WTC11 (cell line): ENCODE measurements around the gene SLC41A3. TPM values are rescaled to one million over a fixed set of nuclear protein-coding genes. Genes with fewer than 3 reads are reported as not detected.

Experiments used
- ATAC-seq: fragments of 200-7000 bp; cut with Tn5 transposase; 2 replicates; pipeline ENCODE4 v1.10.0; 2021; ENCODE audit warnings: mild to moderate bottlenecking, moderate library complexity
- CTCF ChIA-PET: fragments of 300-600 bp; sonication (Branson Sonifier 250); formaldehyde crosslinking; loops from one replicate; lab custom pipeline; 2021; ENCODE audit warnings: antibody characterized with exemption; lab: Charles Lee
- POLR2A ChIA-PET: fragments of 350-600 bp; sonication (Branson Sonifier 250); formaldehyde crosslinking; loops from one replicate; lab custom pipeline; 2021; ENCODE audit warnings: antibody characterized with exemption; lab: Charles Lee
- DNase-seq: peaks from one replicate; pipeline ENCODE4 v3.0.0; 2021; ENCODE audit warnings: low spot score
- H3K27ac Mint-ChIP-seq: 2 replicates; pipeline ENCODE4 v1.8.0; 2021; ENCODE audit warnings: mixed read lengths
- H3K27me3 Mint-ChIP-seq: 2 replicates; pipeline ENCODE4 v1.8.0; 2021; ENCODE audit warnings: low read depth, mild to moderate bottlenecking, moderate library complexity, mixed read lengths
- H3K36me3 Mint-ChIP-seq: 2 replicates; pipeline ENCODE4 v1.8.0; 2021; ENCODE audit warnings: mixed read lengths
- H3K4me1 Mint-ChIP-seq: 2 replicates; pipeline ENCODE4 v1.8.0; 2022; ENCODE audit warnings: mixed read lengths
- H3K4me3 Mint-ChIP-seq: 2 replicates; pipeline ENCODE4 v1.8.0; 2021; ENCODE audit warnings: mild to moderate bottlenecking, moderate library complexity, mixed read lengths
- H3K9me3 Mint-ChIP-seq: 2 replicates; pipeline ENCODE4 v1.8.0; 2021; ENCODE audit warnings: mixed read lengths
- EMX1 ChIP-seq: fragments of 250-450 bp; sonication (Bioruptor Pico); IDR thresholded peaks from 2 replicates; pipeline ENCODE4 v1.8.0; 2021; ENCODE audit warnings: mild to moderate bottlenecking
- ETV6 ChIP-seq: sonication (generic); formaldehyde crosslinking; IDR thresholded peaks from 2 replicates; pipeline ENCODE4 v1.8.1; 2022; ENCODE audit warnings: mild to moderate bottlenecking, missing genetic modification reagents
- FOXJ3 ChIP-seq: sonication (generic); formaldehyde crosslinking; IDR thresholded peaks from 2 replicates; pipeline ENCODE4 v1.9.0; 2021; ENCODE audit warnings: missing genetic modification reagents, mild to moderate bottlenecking, borderline replicate concordance
- FOXK1 ChIP-seq: sonication (generic); formaldehyde crosslinking; IDR thresholded peaks from 2 replicates; pipeline ENCODE4 v1.8.0; 2022; ENCODE audit warnings: mild to moderate bottlenecking, moderate library complexity, missing genetic modification reagents
- HMGA2 ChIP-seq: fragments of 250-450 bp; sonication (Bioruptor Pico); IDR thresholded peaks from 2 replicates; pipeline ENCODE4 v1.4.0; 2021; ENCODE audit warnings: mild to moderate bottlenecking, moderate library complexity
- JUN ChIP-seq: sonication (generic); formaldehyde crosslinking; IDR thresholded peaks from 2 replicates; pipeline ENCODE4 v1.8.0; 2023; ENCODE audit warnings: mild to moderate bottlenecking, missing genetic modification reagents
- KAT7 ChIP-seq: sonication (generic); formaldehyde crosslinking; IDR thresholded peaks from 2 replicates; pipeline ENCODE4 v1.8.1; 2023; ENCODE audit warnings: missing genetic modification reagents, mild to moderate bottlenecking, borderline replicate concordance
- MXD4 ChIP-seq: fragments of 250-450 bp; sonication (Bioruptor Pico); IDR thresholded peaks from 2 replicates; pipeline ENCODE4 v1.8.0; 2021; ENCODE audit warnings: mild to moderate bottlenecking, moderate library complexity, borderline replicate concordance
- MYBL2 ChIP-seq: sonication (generic); formaldehyde crosslinking; IDR thresholded peaks from 2 replicates; pipeline ENCODE4 v1.8.1; 2023; ENCODE audit warnings: mild to moderate bottlenecking, moderate library complexity, missing genetic modification reagents
- NFATC4 ChIP-seq: fragments of 250-450 bp; sonication (Bioruptor Pico); IDR thresholded peaks from 2 replicates; pipeline ENCODE4 v1.9.0; 2021; ENCODE audit warnings: mild to moderate bottlenecking
- NFE2L1 ChIP-seq: sonication (generic); formaldehyde crosslinking; IDR thresholded peaks from 2 replicates; pipeline ENCODE4 v1.8.1; 2023; ENCODE audit warnings: missing genetic modification reagents
- NFYB ChIP-seq: sonication (generic); formaldehyde crosslinking; conservative IDR thresholded peaks from 2 replicates; pipeline ENCODE4 v1.8.0; 2022; ENCODE audit warnings: low read depth, missing genetic modification reagents
- SMAD4 ChIP-seq: sonication (generic); formaldehyde crosslinking; IDR thresholded peaks from 2 replicates; pipeline ENCODE4 v1.8.0; 2022; ENCODE audit warnings: mild to moderate bottlenecking, missing genetic modification reagents
- SOX15 ChIP-seq: fragments of 250-450 bp; sonication (Bioruptor Pico); IDR thresholded peaks from 2 replicates; pipeline ENCODE4 v1.9.0; 2021; ENCODE audit warnings: mild to moderate bottlenecking
- TP53 ChIP-seq: sonication (generic); formaldehyde crosslinking; IDR thresholded peaks from 2 replicates; pipeline ENCODE4 v1.8.1; 2023; ENCODE audit warnings: mild to moderate bottlenecking, missing genetic modification reagents
- ZBTB21 ChIP-seq: sonication (generic); formaldehyde crosslinking; IDR thresholded peaks from 2 replicates; pipeline ENCODE4 v1.8.1; 2023; ENCODE audit warnings: mild to moderate bottlenecking, missing genetic modification reagents, borderline replicate concordance
- ZNF138 ChIP-seq: sonication (generic); formaldehyde crosslinking; conservative IDR thresholded peaks from 2 replicates; pipeline ENCODE4 v1.8.1; 2022; ENCODE audit warnings: mild to moderate bottlenecking, moderate library complexity, missing genetic modification reagents
- ZNF317 ChIP-seq: sonication (generic); formaldehyde crosslinking; IDR thresholded peaks from 2 replicates; pipeline ENCODE4 v1.8.1; 2023; ENCODE audit warnings: low read depth, mild to moderate bottlenecking, moderate library complexity, missing genetic modification reagents, borderline replicate concordance
- ZNF396 ChIP-seq: fragments of 250-450 bp; sonication (Bioruptor Pico); IDR thresholded peaks from 2 replicates; pipeline ENCODE4 v1.8.0; 2021; ENCODE audit warnings: mild to moderate bottlenecking, moderate library complexity, borderline replicate concordance
- total RNA-seq: library from RNA; stranded (reverse); gene quantifications from 3 replicates; pipeline ENCODE4 v1.2.3, GENCODE V29; 2021
- TF ChIP-seq, protein P1 (sequence below): sonication (generic); formaldehyde crosslinking; IDR thresholded peaks from 2 replicates; pipeline ENCODE4 v1.8.1; 2023; ENCODE audit warnings: mild to moderate bottlenecking, missing genetic modification reagents, moderate library complexity
- TF ChIP-seq, protein P2 (sequence below): fragments of 250-450 bp; sonication (Bioruptor Pico); IDR thresholded peaks from 2 replicates; pipeline ENCODE4 v1.9.0; 2021; ENCODE audit warnings: moderate library complexity, mild to moderate bottlenecking, inconsistent platforms, borderline replicate concordance
- TF ChIP-seq, protein P3 (sequence below): sonication (generic); formaldehyde crosslinking; IDR thresholded peaks from 2 replicates; pipeline ENCODE4 v1.8.0; 2023; ENCODE audit warnings: missing genetic modification reagents, mild to moderate bottlenecking, borderline replicate concordance
- TF ChIP-seq, protein P4 (sequence below): fragments of 200-600 bp; IDR thresholded peaks from 2 replicates; pipeline ENCODE4 v1.8.0; 2022; ENCODE audit warnings: antibody characterized with exemption
- TF ChIP-seq, protein P5 (sequence below): sonication (generic); formaldehyde crosslinking; IDR thresholded peaks from 2 replicates; pipeline ENCODE4 v1.8.0; 2022; ENCODE audit warnings: mild to moderate bottlenecking, missing genetic modification reagents
- TF ChIP-seq, protein P6 (sequence below): sonication (generic); formaldehyde crosslinking; IDR thresholded peaks from 2 replicates; pipeline ENCODE4 v1.8.0; 2022; ENCODE audit warnings: mild to moderate bottlenecking, missing genetic modification reagents

The SLC41A3 gene
- total RNA-seq, 1 experiment from 2014 or later = 28.4 TPM

DNA sequence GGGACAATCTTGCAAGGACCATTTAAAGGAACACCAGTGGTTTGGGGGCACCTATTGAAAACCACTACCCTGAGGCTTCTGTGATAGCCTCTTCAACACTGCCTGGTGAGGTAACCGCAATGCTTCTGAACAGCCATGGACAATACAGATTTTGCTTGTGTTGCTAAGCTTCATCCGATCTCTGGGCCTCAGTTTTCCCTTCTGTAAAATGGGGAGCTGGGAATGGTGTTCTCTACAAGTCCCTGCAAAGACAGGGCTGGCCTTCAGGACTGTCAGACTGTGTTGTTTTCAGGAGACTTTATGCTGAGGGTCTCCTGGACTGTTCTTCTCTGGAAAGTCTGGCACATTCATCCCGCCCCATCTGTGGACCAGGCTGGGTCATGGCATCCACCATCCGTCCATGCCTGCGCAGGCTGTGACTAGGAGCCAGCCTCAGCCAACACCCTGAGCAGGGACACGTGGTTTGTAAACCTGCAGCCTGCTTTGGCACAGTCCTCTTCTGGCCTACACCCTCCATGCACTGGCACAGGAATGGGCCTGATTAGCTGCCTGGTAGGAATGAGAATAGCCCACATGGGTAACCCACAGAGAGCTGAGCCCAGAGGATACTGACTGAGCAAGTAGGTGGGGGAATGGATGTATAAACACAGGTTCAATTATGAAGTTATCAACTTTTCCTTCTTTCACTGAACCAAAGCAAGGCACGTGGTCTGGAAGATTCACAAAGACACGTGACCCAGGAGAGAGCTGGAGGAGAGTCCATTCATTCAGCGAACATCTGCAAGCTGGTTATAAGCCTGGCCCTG, 59.7 kb downstream of the SLC41A3 start (continued):
- TF ChIP-seq, protein P1, sequence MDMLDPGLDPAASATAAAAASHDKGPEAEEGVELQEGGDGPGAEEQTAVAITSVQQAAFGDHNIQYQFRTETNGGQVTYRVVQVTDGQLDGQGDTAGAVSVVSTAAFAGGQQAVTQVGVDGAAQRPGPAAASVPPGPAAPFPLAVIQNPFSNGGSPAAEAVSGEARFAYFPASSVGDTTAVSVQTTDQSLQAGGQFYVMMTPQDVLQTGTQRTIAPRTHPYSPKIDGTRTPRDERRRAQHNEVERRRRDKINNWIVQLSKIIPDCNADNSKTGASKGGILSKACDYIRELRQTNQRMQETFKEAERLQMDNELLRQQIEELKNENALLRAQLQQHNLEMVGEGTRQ (CRISPR knock-in tag) = no peak
- TF ChIP-seq EMX1 (CRISPR knock-in tag) = no peak
- TF ChIP-seq, protein P2, sequence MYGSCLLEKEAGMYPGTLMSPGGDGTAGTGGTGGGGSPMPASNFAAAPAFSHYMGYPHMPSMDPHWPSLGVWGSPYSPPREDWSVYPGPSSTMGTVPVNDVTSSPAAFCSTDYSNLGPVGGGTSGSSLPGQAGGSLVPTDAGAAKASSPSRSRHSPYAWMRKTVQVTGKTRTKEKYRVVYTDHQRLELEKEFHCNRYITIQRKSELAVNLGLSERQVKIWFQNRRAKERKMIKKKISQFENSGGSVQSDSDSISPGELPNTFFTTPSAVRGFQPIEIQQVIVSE (CRISPR knock-in tag) = no peak

DNA sequence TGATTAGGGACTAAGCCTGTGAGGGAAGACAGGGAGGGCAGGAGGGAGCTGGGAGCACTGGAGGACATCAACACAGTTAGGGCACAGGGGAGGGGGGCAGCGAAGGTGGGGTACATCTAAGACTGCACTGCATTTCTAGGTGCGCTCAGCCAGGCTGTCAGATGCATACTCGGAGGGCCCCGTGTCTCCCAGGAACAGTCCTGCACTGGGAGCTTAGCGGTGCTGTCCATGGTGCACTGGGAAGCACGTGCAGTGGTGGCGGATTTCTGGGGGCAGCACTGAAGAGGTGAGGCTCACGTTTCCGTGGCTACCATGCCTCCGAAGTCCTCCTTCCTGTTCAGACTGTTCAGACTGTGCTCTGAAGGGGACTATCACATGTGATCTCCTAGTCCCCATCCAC, 60.5 kb downstream of the SLC41A3 start:
- POLR2A ChIA-PET = interaction anchor here (0.7 kb wide), 1 partner anchor 95 kb away, joined by 3 read pairs; no protein-coding TSS in a partner anchor
- H3K4me3 Mint-ChIP-seq = no peak overlapping the region
- ATAC-seq (peak; percentile 73), DNase-seq (peak; percentile 35)
- H3K4me1 Mint-ChIP-seq = peaks cover 29% of the 10 kb centered on the region
- H3K27me3 Mint-ChIP-seq = peaks cover 100% of the 10 kb centered on the region
- no peak overlapping the region for H3K27ac Mint-ChIP-seq
- CTCF ChIA-PET = no interaction called here
- peaks cover 20% of the 10 kb centered on the region for H3K9me3 Mint-ChIP-seq
- H3K36me3 Mint-ChIP-seq = peaks cover 35% of the 10 kb centered on the region
- TF ChIP-seq MXD4 (CRISPR knock-in tag) (no peak), NFYB (no peak), ETV6 (no peak), SMAD4 (CRISPR knock-in tag) (no peak), SOX15 (CRISPR knock-in tag) (no peak), ZBTB21 (CRISPR knock-in tag) (no peak), ZNF396 (no peak), NFATC4 (CRISPR knock-in tag) (no peak), HMGA2 (CRISPR knock-in tag) (no peak), FOXK1 (CRISPR knock-in tag) (no peak), ZNF138 (CRISPR knock-in tag) (no peak), ZNF317 (CRISPR knock-in tag) (no peak), MYBL2 (no peak), FOXJ3 (CRISPR knock-in tag) (no peak), TP53 (CRISPR knock-in tag) (no peak), KAT7 (CRISPR knock-in tag) (no peak), NFE2L1 (CRISPR knock-in tag) (no peak), JUN (0 out of 2 replicates have a peak, but pooled peaks have one; percentile 39), EMX1 (CRISPR knock-in tag) (no peak)
- TF ChIP-seq, protein P2 (CRISPR knock-in tag) = no peak
- TF ChIP-seq, protein P3, sequence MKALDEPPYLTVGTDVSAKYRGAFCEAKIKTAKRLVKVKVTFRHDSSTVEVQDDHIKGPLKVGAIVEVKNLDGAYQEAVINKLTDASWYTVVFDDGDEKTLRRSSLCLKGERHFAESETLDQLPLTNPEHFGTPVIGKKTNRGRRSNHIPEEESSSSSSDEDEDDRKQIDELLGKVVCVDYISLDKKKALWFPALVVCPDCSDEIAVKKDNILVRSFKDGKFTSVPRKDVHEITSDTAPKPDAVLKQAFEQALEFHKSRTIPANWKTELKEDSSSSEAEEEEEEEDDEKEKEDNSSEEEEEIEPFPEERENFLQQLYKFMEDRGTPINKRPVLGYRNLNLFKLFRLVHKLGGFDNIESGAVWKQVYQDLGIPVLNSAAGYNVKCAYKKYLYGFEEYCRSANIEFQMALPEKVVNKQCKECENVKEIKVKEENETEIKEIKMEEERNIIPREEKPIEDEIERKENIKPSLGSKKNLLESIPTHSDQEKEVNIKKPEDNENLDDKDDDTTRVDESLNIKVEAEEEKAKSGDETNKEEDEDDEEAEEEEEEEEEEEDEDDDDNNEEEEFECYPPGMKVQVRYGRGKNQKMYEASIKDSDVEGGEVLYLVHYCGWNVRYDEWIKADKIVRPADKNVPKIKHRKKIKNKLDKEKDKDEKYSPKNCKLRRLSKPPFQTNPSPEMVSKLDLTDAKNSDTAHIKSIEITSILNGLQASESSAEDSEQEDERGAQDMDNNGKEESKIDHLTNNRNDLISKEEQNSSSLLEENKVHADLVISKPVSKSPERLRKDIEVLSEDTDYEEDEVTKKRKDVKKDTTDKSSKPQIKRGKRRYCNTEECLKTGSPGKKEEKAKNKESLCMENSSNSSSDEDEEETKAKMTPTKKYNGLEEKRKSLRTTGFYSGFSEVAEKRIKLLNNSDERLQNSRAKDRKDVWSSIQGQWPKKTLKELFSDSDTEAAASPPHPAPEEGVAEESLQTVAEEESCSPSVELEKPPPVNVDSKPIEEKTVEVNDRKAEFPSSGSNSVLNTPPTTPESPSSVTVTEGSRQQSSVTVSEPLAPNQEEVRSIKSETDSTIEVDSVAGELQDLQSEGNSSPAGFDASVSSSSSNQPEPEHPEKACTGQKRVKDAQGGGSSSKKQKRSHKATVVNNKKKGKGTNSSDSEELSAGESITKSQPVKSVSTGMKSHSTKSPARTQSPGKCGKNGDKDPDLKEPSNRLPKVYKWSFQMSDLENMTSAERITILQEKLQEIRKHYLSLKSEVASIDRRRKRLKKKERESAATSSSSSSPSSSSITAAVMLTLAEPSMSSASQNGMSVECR = 0 out of 2 replicates have a peak, but pooled peaks have one; percentile 29
- TF ChIP-seq, protein P4, sequence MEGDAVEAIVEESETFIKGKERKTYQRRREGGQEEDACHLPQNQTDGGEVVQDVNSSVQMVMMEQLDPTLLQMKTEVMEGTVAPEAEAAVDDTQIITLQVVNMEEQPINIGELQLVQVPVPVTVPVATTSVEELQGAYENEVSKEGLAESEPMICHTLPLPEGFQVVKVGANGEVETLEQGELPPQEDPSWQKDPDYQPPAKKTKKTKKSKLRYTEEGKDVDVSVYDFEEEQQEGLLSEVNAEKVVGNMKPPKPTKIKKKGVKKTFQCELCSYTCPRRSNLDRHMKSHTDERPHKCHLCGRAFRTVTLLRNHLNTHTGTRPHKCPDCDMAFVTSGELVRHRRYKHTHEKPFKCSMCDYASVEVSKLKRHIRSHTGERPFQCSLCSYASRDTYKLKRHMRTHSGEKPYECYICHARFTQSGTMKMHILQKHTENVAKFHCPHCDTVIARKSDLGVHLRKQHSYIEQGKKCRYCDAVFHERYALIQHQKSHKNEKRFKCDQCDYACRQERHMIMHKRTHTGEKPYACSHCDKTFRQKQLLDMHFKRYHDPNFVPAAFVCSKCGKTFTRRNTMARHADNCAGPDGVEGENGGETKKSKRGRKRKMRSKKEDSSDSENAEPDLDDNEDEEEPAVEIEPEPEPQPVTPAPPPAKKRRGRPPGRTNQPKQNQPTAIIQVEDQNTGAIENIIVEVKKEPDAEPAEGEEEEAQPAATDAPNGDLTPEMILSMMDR = no peak
- TF ChIP-seq, protein P5, sequence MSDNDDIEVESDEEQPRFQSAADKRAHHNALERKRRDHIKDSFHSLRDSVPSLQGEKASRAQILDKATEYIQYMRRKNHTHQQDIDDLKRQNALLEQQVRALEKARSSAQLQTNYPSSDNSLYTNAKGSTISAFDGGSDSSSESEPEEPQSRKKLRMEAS (CRISPR knock-in tag) = 0 out of 2 replicates have a peak, but pooled peaks have one; percentile 22
- TF ChIP-seq, protein P6, sequence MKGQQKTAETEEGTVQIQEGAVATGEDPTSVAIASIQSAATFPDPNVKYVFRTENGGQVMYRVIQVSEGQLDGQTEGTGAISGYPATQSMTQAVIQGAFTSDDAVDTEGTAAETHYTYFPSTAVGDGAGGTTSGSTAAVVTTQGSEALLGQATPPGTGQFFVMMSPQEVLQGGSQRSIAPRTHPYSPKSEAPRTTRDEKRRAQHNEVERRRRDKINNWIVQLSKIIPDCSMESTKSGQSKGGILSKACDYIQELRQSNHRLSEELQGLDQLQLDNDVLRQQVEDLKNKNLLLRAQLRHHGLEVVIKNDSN (CRISPR knock-in tag) = no peak
